Putamen (tissue), 1 donor: Measurements from ENCODE around the gene ABHD12B.

Experiments used
- DNase-seq: peaks from one replicate; pipeline ENCODE4 v3.0.0-alpha.2; 2016; ENCODE audit warnings: low spot score

The ABHD12B gene

GRCh38 chr14:50839048-50839447 is 32.8 kb upstream of the ABHD12B start:
- no peak for DNase-seq

- DNase-seq: no peak
These were observed 32.2 kb upstream of the ABHD12B start for GRCh38 chr14:50839691-50840090.

- DNase-seq: no peak
These were observed 27.5 kb upstream of the ABHD12B start for GRCh38 chr14:50844391-50844790.

GRCh38 chr14:50845166-50845565 is 26.7 kb upstream of the ABHD12B start:
- DNase-seq: no peak

GRCh38 chr14:50846226-50846880 is 25.5 kb upstream of the ABHD12B start:
- no peak for DNase-seq

GRCh38 chr14:50853891-50854290 is 18.0 kb upstream of the ABHD12B start:
- no peak for DNase-seq

GRCh38 chr14:50854521-50854920 is 17.3 kb upstream of the ABHD12B start:
- DNase-seq: no peak

- no peak for DNase-seq
These were observed 16.3 kb upstream of the ABHD12B start for GRCh38 chr14:50855558-50855957.

GRCh38 chr14:50856660-50857059 is 15.2 kb upstream of the ABHD12B start:
- peak; percentile 72 for DNase-seq

- no peak for DNase-seq
These were observed 12.6 kb upstream of the ABHD12B start for GRCh38 chr14:50859296-50859624.

- peak; percentile 87 for DNase-seq
These were observed 11.3 kb upstream of the ABHD12B start for GRCh38 chr14:50860478-50861086.

- no peak for DNase-seq
These were observed 9.8 kb upstream of the ABHD12B start for GRCh38 chr14:50862036-50862570.

GRCh38 chr14:50864237-50864636 is 7.6 kb upstream of the ABHD12B start:
- DNase-seq: no peak

- DNase-seq: peak; percentile 81
These were observed 6.9 kb upstream of the ABHD12B start for GRCh38 chr14:50864946-50865345.

GRCh38 chr14:50865391-50866076 is 6.3 kb upstream of the ABHD12B start:
- no peak for DNase-seq

GRCh38 chr14:50871228-50871627 is 625 bp upstream of the ABHD12B start:
- DNase-seq: no peak

- no peak for DNase-seq
These were observed 2.9 kb downstream of the ABHD12B start for GRCh38 chr14:50874757-50875156.

- DNase-seq: no peak
These were observed 3.7 kb downstream of the ABHD12B start for GRCh38 chr14:50875359-50876070.

GRCh38 chr14:50882932-50883826 is 11.3 kb downstream of the ABHD12B start:
- no peak for DNase-seq

GRCh38 chr14:50883827-50884197 is 12.0 kb downstream of the ABHD12B start:
- no peak for DNase-seq

GRCh38 chr14:50887476-50887875 is 15.6 kb downstream of the ABHD12B start:
- no peak for DNase-seq

GRCh38 chr14:50892255-50892654 is 20.4 kb downstream of the ABHD12B start:
- no peak for DNase-seq
